ENCODE results near the gene LYVE1. TPM values are rescaled to one million over a fixed set of nuclear protein-coding genes. Genes with fewer than 3 reads are reported as not detected.

LYVE1 gene
- total and polyA plus RNA-seq, 2 of the 13 experiments (the other 11 are each of a cell fraction or from before 2014, with no cell fraction given) = 1.2 to 1.4 TPM

GRCh38 chr11:10540915-10541560, 27.4 kb downstream of the LYVE1 start, which contains the start of gene RNF141 (continued):
- TF ChIP-seq, protein P1, sequence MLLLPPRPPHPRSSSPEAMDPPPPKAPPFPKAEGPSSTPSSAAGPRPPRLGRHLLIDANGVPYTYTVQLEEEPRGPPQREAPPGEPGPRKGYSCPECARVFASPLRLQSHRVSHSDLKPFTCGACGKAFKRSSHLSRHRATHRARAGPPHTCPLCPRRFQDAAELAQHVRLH (CRISPR knock-in tag; IDR thresholded peaks at IDR 0.05; ENCODE audit: borderline replicate concordance, low read depth) = no peak; the same call in 1 of the 2 replicates
- TF ChIP-seq, protein P2, sequence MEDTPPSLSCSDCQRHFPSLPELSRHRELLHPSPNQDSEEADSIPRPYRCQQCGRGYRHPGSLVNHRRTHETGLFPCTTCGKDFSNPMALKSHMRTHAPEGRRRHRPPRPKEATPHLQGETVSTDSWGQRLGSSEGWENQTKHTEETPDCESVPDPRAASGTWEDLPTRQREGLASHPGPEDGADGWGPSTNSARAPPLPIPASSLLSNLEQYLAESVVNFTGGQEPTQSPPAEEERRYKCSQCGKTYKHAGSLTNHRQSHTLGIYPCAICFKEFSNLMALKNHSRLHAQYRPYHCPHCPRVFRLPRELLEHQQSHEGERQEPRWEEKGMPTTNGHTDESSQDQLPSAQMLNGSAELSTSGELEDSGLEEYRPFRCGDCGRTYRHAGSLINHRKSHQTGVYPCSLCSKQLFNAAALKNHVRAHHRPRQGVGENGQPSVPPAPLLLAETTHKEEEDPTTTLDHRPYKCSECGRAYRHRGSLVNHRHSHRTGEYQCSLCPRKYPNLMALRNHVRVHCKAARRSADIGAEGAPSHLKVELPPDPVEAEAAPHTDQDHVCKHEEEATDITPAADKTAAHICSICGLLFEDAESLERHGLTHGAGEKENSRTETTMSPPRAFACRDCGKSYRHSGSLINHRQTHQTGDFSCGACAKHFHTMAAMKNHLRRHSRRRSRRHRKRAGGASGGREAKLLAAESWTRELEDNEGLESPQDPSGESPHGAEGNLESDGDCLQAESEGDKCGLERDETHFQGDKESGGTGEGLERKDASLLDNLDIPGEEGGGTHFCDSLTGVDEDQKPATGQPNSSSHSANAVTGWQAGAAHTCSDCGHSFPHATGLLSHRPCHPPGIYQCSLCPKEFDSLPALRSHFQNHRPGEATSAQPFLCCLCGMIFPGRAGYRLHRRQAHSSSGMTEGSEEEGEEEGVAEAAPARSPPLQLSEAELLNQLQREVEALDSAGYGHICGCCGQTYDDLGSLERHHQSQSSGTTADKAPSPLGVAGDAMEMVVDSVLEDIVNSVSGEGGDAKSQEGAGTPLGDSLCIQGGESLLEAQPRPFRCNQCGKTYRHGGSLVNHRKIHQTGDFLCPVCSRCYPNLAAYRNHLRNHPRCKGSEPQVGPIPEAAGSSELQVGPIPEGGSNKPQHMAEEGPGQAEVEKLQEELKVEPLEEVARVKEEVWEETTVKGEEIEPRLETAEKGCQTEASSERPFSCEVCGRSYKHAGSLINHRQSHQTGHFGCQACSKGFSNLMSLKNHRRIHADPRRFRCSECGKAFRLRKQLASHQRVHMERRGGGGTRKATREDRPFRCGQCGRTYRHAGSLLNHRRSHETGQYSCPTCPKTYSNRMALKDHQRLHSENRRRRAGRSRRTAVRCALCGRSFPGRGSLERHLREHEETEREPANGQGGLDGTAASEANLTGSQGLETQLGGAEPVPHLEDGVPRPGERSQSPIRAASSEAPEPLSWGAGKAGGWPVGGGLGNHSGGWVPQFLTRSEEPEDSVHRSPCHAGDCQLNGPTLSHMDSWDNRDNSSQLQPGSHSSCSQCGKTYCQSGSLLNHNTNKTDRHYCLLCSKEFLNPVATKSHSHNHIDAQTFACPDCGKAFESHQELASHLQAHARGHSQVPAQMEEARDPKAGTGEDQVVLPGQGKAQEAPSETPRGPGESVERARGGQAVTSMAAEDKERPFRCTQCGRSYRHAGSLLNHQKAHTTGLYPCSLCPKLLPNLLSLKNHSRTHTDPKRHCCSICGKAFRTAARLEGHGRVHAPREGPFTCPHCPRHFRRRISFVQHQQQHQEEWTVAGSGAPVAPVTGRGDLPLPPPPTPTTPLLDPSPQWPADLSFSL (CRISPR knock-in tag; IDR thresholded peaks at IDR 0.05) = no peak
- TF ChIP-seq ZNF557 (CRISPR knock-in tag; IDR thresholded peaks at IDR 0.05) (no peak; the same call in 1 of the 2 replicates), RBFOX2 (IDR thresholded peaks at IDR 0.05; ENCODE audit: low read depth, low read length) (peak; percentile 94), ZNF770 (CRISPR knock-in tag; IDR thresholded peaks at IDR 0.05) (0 out of 2 replicates have a peak, but pooled peaks have one; percentile 17), ZNF225 (CRISPR knock-in tag; IDR thresholded peaks at IDR 0.05) (peak; percentile 86; the same call in 1 of the 2 replicates), REXO4 (CRISPR knock-in tag; IDR thresholded peaks at IDR 0.05; ENCODE audit: borderline replicate concordance) (no peak), POGZ (CRISPR knock-in tag; IDR thresholded peaks at IDR 0.05) (peak; percentile 98), ZNF556 (CRISPR knock-in tag; IDR thresholded peaks at IDR 0.05; ENCODE audit: borderline replicate concordance) (no peak; the same call in 1 of the 2 replicates), ZFP90 (CRISPR knock-in tag; IDR thresholded peaks at IDR 0.05; ENCODE audit: borderline replicate concordance) (peak; percentile 91; the same call in 1 of the 2 replicates), ZEB1 (IDR thresholded peaks at IDR 0.05; ENCODE audit: insufficient replicate concordance, low read depth) (no peak), AHR (CRISPR knock-in tag; IDR thresholded peaks at IDR 0.05) (no peak), FOXA1 (IDR thresholded peaks at IDR 0.05) (no peak), FOXA1 (CRISPR knock-in tag; IDR thresholded peaks at IDR 0.05) (no peak), KLF6 (CRISPR knock-in tag; IDR thresholded peaks at IDR 0.05) (peak; percentile 65), FOXJ3 (CRISPR knock-in tag; IDR thresholded peaks at IDR 0.05; ENCODE audit: borderline replicate concordance) (peak; percentile 33; the same call in 1 of the 2 replicates), XRCC5 (optimal IDR thresholded peaks at IDR 0.05; ENCODE audit: low read length) (peak; percentile 80), TCF12 (IDR thresholded peaks at IDR 0.05) (no peak), TCF12 (CRISPR knock-in tag; IDR thresholded peaks at IDR 0.05) (no peak), ZBTB38 (CRISPR knock-in tag; IDR thresholded peaks at IDR 0.05) (peak; percentile 80; the same call in 1 of the 2 replicates)
- TF ChIP-seq, protein P3, sequence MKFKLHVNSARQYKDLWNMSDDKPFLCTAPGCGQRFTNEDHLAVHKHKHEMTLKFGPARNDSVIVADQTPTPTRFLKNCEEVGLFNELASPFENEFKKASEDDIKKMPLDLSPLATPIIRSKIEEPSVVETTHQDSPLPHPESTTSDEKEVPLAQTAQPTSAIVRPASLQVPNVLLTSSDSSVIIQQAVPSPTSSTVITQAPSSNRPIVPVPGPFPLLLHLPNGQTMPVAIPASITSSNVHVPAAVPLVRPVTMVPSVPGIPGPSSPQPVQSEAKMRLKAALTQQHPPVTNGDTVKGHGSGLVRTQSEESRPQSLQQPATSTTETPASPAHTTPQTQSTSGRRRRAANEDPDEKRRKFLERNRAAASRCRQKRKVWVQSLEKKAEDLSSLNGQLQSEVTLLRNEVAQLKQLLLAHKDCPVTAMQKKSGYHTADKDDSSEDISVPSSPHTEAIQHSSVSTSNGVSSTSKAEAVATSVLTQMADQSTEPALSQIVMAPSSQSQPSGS (CRISPR knock-in tag; IDR thresholded peaks at IDR 0.05) = peak; percentile 47

Measured in HepG2 (cell line).